ENCODE measurements around the gene CARS1.

Gene CARS1

GRCh38 chr11:3058753-3059664 is 1.8 kb upstream of the CARS1 start:
- DNase-seq = no peak

- no peak for DNase-seq
Observed at GRCh38 chr11:3056296-3057068, 741 bp downstream of the CARS1 start.

GRCh38 chr11:3055891-3056290 is 1.3 kb downstream of the CARS1 start:
- no peak for DNase-seq

- DNase-seq = no peak
Observed at GRCh38 chr11:3052567-3052966, 4.7 kb downstream of the CARS1 start.

GRCh38 chr11:3052109-3052479 is 5.1 kb downstream of the CARS1 start:
- peak; percentile 42 for DNase-seq

- no peak for DNase-seq
Observed at GRCh38 chr11:3051196-3052108, 5.8 kb downstream of the CARS1 start.

GRCh38 chr11:3050386-3051195 is 6.6 kb downstream of the CARS1 start:
- no peak for DNase-seq

- peak; percentile 52 for DNase-seq
Observed at GRCh38 chr11:3049430-3050243, 7.6 kb downstream of the CARS1 start.

- no peak for DNase-seq
Observed at GRCh38 chr11:3047637-3048036, 9.6 kb downstream of the CARS1 start.

- no peak for DNase-seq
Observed at GRCh38 chr11:3046641-3047040, 10.6 kb downstream of the CARS1 start.

GRCh38 chr11:3046190-3046589 is 11.0 kb downstream of the CARS1 start:
- DNase-seq = no peak

- no peak for DNase-seq
Observed at GRCh38 chr11:3044915-3045314, 12.3 kb downstream of the CARS1 start.

- no peak for DNase-seq
Observed at GRCh38 chr11:3044004-3044403, 13.2 kb downstream of the CARS1 start.

- no peak for DNase-seq
Observed at GRCh38 chr11:3043315-3043871, 13.8 kb downstream of the CARS1 start.

GRCh38 chr11:3042496-3043314 is 14.5 kb downstream of the CARS1 start:
- no peak for DNase-seq

- no peak for DNase-seq
Observed at GRCh38 chr11:3041699-3042441, 15.4 kb downstream of the CARS1 start.

- no peak for DNase-seq
Observed at GRCh38 chr11:3040881-3041280, 16.3 kb downstream of the CARS1 start.

GRCh38 chr11:3037945-3038271 is 19.3 kb downstream of the CARS1 start:
- DNase-seq = no peak

Measured in NCI-H187 treated with DMSO at 0.1 percent for 48 hours (cell line).